HEK293 (cell line): ENCODE data around the gene TRIM66.

Experiments used
- CTCF ChIP-seq: fragments of 450-650 bp; formaldehyde crosslinking; IDR thresholded peaks from 2 replicates; pipeline ENCODE4 v1.5.1; 2016; ENCODE audit warnings: missing biosample characterization, missing genetic modification characterization
- YY1 ChIP-seq: fragments of 450-650 bp; formaldehyde crosslinking; IDR thresholded peaks from 2 replicates; pipeline ENCODE4 v1.5.1; 2018; ENCODE audit warnings: missing biosample characterization, missing genetic modification characterization
- ZBTB1 ChIP-seq: fragments of 450-650 bp; formaldehyde crosslinking; IDR thresholded peaks from 2 replicates; pipeline ENCODE4 v1.5.1; 2016; ENCODE audit warnings: missing biosample characterization, missing genetic modification characterization
- ZBTB7A ChIP-seq: fragments of 450-650 bp; formaldehyde crosslinking; IDR thresholded peaks from 2 replicates; pipeline ENCODE4 v1.5.1; 2016; ENCODE audit warnings: low read depth, missing biosample characterization, missing genetic modification characterization
- ZFP3 ChIP-seq: fragments of 450-650 bp; formaldehyde crosslinking; IDR thresholded peaks from 2 replicates; pipeline ENCODE4 v1.5.1; 2016; ENCODE audit warnings: low read depth, missing biosample characterization, missing genetic modification characterization
- ZNF121 ChIP-seq: fragments of 450-650 bp; formaldehyde crosslinking; IDR thresholded peaks from 2 replicates; pipeline ENCODE4 v1.5.1; 2016; ENCODE audit warnings: missing biosample characterization, missing genetic modification characterization
- ZNF174 ChIP-seq: fragments of 450-650 bp; formaldehyde crosslinking; IDR thresholded peaks from 2 replicates; pipeline ENCODE4 v1.5.0; 2017; ENCODE audit warnings: missing biosample characterization, mild to moderate bottlenecking, missing genetic modification characterization
- ZNF175 ChIP-seq: fragments of 450-650 bp; formaldehyde crosslinking; IDR thresholded peaks from 2 replicates; pipeline ENCODE4 v1.5.1; 2016; ENCODE audit warnings: missing biosample characterization, missing genetic modification characterization
- ZNF18 ChIP-seq: fragments of 450-650 bp; formaldehyde crosslinking; IDR thresholded peaks from 2 replicates; pipeline ENCODE4 v1.5.1; 2016; ENCODE audit warnings: missing biosample characterization, missing genetic modification characterization
- ZNF248 ChIP-seq: fragments of 450-650 bp; formaldehyde crosslinking; IDR thresholded peaks from 2 replicates; pipeline ENCODE4 v1.5.1; 2017; ENCODE audit warnings: missing biosample characterization, missing genetic modification characterization
- ZNF747 ChIP-seq: fragments of 450-650 bp; formaldehyde crosslinking; IDR thresholded peaks from 2 replicates; pipeline ENCODE4 v1.5.1; 2016; ENCODE audit warnings: missing biosample characterization, missing genetic modification characterization
- ZSCAN16 ChIP-seq: fragments of 450-650 bp; formaldehyde crosslinking; IDR thresholded peaks from 2 replicates; pipeline ENCODE4 v1.5.1; 2016; ENCODE audit warnings: missing biosample characterization, missing genetic modification characterization

GRCh38 chr11:8642196-8642841, 40.1 kb downstream of the TRIM66 start:
- TF ChIP-seq ZNF175 (tag by site-specific recombination) (no peak), ZNF747 (tag by site-specific recombination) (no peak), ZBTB1 (tag by site-specific recombination) (no peak), ZNF18 (tag by site-specific recombination) (no peak), CTCF (tag by site-specific recombination) (no peak), ZSCAN16 (tag by site-specific recombination) (no peak), ZNF121 (tag by site-specific recombination) (no peak), ZNF248 (tag by site-specific recombination) (no peak), ZNF174 (tag by site-specific recombination) (no peak), ZBTB7A (tag by site-specific recombination) (no peak), ZFP3 (tag by site-specific recombination) (no peak), YY1 (no peak)
